GM20000 (cell line): ENCODE measurements around the gene RBBP8.

ENCODE experiments used
- DNase-seq: peaks from one replicate; pipeline ENCODE4 v3.0.0; 2012; ENCODE audit warnings: low spot score
- CTCF ChIP-seq: IDR thresholded peaks from 2 replicates; pipeline ENCODE4 v1.5.1; 2012; ENCODE audit warnings: mild to moderate bottlenecking, control low read depth; ENCODE audit errors: extremely low read depth, missing control alignments

Gene RBBP8

GRCh38 chr18:23042133-23042532 lies 109.0 kb downstream of the RBBP8 start:
- TF ChIP-seq CTCF = no peak
- no peak for DNase-seq

DNA sequence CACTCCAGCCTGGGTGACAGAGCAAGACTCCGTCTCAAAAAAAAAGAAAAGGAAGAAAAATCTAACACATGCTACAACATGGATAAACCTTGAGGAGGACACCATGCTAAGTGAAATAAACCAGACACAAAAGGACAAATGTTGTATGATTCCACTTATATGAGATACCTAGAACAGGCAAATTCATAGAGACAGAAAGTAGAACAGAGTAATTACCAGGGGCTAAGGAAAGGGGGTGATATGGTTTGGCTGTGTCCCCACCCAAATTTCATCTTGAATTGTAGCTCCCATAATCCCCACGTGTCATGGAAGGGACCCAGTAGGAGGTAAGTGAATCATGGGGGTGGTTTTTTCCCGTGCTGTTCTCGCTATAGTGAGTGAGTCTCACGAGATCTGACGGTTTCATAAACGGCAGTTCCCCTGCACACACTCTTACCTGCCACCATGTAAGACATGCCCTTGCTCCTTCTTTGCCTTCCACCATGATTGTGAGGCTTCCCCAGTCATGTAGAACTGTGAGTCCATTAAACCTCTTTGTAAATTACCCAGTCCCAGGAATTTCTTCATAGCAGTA lies 110.8 kb downstream of the RBBP8 start:
- no peak for DNase-seq
- TF ChIP-seq CTCF = no peak

DNA sequence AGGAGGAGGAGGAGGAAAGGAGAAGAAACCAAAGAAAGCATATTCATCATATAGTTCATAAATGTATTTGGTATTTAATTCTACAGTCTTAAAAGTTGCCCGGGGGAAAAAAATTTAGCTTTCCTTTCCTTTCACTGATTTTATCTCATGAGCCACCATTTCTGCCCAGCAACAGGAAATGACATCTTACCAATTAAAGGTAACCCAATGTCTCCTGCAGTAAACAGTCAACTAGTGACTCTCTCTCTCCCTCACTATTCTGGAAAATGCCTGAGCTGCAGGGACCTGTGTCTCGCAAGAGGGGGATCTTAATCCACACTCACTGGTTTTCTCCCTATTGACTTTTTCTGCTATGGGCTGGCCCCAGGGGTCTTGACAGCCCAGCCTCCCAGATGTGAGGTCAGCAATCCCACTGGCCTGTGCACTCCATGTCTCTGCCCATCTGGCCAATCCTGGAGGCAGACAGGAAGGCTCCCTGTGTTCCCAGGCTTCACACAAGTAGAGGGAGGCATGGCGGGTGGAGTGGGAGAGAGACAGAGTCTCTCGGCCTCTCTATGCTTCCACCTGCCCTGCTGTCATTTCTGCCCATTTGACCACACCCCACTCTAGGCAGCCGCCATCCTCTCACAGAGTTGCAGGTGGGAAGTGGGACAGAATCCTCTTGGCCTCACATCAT lies 116.7 kb downstream of the RBBP8 start:
- DNase-seq = no peak
- no peak for TF ChIP-seq CTCF

GRCh38 chr18:23053776-23054457 lies 120.8 kb downstream of the RBBP8 start:
- TF ChIP-seq CTCF = no peak
- no peak for DNase-seq

DNA sequence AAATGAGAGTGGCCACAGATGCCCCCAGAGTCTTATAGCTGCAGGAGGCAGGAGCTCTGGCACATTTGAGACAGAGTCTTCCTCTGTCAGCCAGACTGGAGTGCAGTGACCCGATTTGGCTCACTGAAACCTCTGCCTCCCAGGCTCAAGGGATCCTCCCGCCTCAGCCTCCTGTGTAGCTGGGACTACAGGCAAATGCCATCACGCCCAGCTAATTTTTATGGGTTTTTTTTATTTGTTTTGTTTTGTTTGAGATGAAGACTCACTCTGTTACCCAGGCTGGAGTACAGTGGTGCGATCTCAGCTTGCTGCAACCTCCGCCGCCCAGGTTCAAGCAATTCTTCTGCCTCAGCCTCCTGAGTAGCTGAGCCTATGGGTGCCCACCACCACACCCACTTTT lies 121.4 kb downstream of the RBBP8 start:
- DNase-seq = no peak
- TF ChIP-seq CTCF = no peak

DNA sequence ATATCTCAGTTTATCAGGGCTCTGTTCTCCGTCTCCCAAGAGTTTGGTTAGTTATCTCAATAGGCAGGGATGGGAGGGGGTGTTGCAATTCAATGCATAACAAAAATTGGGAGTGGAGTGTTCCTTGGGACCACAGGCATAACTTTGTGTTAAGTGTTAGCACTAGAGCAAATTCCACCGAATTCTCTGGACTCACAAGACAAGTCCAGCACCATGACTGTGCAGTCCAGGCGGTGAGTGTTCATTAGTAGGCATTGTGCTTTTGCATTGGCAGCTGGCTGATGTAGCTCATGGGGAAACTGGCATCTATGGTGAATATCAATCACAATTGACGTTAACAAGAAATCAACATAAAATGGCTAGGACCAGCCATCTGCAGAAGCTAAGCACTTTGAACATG lies 123.2 kb downstream of the RBBP8 start:
- DNase-seq = no peak
- no peak for TF ChIP-seq CTCF

DNA sequence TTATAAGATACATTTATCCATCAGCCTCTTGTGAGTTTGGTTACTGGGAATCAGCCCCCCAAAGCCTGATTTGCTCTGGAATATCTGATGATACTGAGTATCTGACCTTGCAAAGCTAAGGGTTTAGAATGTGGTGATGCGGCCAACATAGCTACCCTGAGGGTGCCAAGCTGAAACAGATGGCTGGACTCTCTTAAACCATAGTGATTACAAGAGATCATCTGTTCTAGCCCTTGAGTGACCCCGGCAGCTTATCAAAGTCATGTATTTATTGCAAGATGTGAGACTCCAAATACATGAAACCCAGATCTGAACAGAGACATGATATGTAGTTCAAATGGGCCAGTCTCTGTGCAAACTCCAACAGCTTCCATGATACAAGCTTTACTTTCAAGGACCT lies 124.0 kb downstream of the RBBP8 start:
- DNase-seq = no peak
- no peak for TF ChIP-seq CTCF
